Activated T-helper 9 cell treated with anti-CD3 and anti-CD28 coated beads, Interleukin-2, amount 50 U/mL, for 16 hours (primary cell): ENCODE results near the gene ADPRHL1.
"Not testable (repeated sequence)": the region's sequence is repeated elsewhere in the genome, so short reads cannot be mapped to it uniquely, and the experiment has no call there.

Experiments
- DNase-seq: peaks from one replicate; pipeline ENCODE4 v3.0.0-alpha.2; 2020; ENCODE audit warnings: low read depth

ADPRHL1 gene

DNA sequence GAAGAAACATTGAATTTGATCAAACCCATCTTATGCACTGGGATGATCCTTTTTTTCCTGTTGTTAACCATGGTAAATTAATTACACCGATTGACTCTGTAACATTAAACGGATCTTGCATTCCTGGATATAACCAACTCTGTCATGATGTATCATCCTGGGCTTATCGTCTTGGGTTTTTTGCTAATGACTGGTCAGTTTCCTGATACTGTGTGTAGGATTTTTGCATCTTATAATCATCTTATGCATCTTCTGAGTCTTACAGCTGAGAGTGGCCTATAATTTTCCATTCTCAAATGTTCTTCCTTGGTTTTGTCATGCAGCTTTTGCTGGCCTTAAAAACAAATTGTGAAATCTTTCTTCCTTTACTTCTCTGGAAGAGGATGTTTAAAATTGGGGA, 24.4 kb upstream of the ADPRHL1 start:
- no peak for DNase-seq

DNA sequence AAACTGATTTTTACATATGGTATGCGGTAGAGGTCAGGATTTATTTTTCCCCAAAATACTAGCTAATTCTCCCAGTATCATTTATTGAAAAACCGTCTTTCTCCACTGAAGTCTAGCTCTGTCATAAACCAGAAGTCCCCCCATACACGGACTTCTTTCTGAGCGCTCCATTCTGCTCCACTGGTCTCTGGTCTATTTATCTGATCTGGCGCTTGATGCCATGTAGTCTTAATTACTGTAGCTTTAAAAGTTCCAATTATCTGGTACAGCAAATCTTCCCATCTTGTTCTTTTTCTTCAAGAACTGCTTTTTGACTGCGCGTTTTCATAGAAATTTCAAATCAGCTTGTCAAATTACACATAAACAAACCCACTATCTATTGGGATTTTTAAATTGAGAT, 23.5 kb upstream of the ADPRHL1 start:
- no peak for DNase-seq

DNA sequence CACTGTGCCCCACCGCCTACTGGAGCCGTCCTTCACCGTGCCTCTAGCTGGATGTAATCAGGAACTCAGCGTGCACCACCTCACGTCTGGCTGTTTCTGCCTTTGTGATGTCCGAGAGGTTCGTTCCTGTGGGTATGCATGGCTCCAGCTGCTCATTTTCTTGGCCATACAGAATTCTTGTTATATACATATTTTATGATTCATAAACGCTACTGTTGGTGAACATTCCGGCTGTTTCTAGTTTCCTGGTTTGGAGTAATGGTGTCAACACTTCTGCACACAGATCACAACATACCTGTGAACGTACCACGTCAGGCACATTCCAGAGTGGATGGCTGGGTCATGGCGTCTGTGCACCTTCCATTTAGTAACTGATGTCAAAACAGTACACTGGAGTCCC, 22.6 kb upstream of the ADPRHL1 start:
- no peak for DNase-seq

DNA sequence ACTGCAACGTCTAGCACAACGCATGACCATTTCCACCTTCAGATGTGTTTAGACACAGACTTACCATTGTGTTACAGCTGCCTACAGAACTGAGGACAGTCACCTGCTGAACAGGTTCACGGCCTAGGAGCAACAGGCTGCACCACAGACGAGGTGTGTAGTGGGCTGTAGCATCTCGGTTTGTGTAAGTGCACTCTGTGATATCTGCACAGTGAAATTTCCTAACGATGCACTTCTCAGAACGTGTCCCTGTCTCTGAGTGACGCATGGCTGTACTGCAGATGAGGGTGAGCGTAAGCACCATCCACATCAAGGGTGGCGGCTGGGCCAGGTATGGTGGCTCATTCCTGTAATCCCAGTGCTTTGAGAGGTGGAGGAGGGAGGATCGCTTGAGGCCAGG, 22.0 kb upstream of the ADPRHL1 start:
- DNase-seq, result no peak

DNA sequence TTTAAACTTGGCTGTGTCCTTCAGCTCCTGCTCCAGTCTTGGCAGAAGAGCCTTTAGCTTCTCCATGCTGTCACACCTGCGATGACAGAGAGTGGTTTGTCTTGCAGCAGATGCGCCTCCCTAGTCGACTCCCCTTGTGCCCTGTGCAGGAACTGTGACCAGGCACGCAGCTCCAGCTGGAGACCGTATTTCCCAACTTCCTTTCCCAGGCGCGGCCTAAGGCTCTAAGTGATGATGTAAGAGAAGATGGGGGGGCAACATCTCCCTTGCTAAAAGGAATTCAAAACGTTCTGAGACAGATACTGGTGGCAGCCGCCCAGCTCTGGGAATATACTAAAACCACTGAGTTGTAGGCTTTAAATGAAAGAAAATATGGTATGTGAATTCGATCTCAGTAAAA, 20.9 kb upstream of the ADPRHL1 start:
- DNase-seq, result no peak

DNA sequence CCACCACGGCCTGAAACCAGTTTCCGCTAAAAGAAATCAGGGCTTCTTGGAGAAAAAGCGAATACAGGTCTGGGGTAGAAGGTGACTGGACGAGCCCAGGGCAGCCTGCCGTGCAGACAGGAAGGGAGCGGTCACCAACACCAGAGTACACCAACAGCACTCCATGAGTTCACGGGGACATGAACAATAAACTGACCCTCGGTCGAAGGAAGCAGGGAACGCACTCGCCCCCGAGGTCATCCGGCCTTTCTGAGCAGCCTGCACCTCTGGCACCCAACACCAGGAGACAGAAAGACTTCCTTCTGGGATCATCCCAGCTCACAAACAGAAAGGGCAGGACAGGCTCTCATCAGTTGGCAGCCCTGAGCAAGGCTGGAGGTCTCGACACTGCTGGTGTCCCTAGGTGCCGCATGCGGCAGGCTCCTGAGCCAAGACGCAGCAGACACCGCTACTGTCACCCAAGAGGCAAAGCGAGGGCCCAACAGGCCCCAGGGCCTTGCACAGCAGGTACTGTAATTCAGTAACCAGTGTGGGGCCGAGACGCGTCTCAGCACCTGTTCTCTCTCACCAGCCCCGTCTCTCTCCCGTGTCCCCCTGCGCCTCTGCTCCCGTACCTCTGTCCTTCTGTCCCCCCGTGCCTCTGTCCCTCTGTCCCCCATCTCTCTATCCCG, 19.2 kb upstream of the ADPRHL1 start:
- no peak for DNase-seq

DNA sequence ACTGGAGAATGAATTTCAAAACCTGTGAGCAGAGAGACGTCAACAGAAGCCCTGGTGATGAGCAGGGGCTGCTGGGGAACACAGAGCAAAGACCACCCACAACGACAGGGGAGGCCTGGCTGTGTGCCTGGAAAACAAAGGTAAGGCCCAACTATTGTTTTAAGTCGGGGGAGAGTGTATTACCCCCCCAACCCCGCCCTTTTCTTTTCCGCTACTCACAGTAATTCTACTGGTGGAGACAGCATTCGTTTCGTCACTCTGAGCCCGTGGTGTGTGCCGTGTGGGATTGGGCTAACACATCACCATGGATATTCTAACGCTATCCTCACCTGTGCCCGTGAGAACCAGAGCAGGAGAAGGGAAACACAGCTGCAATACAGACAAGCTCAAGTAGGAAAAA, 18.6 kb upstream of the ADPRHL1 start:
- no peak for DNase-seq

DNA sequence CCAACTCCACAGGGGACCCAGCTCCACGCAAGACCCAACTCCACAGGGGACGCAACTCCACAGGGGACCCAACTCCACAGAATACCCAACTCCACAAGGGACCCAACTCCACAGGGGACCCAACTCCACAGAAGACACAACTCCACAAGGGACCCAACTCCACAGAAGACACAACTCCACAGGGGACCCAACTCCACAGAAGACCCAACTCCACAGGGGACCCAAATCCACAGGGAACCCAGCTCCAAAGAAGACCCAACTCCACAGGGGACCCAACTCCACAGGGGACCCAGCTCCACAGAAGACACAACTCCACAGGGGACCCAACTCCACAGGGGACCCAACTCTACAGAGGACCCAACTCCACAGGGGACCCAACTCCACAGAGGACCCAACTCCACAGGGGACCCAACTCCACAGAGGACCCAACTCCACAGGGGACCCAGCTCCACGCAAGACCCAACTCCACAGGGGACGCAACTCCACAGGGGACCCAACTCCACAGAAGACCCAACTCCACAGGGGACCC, 17.4 kb upstream of the ADPRHL1 start:
- not testable (repeated sequence) for DNase-seq

DNA sequence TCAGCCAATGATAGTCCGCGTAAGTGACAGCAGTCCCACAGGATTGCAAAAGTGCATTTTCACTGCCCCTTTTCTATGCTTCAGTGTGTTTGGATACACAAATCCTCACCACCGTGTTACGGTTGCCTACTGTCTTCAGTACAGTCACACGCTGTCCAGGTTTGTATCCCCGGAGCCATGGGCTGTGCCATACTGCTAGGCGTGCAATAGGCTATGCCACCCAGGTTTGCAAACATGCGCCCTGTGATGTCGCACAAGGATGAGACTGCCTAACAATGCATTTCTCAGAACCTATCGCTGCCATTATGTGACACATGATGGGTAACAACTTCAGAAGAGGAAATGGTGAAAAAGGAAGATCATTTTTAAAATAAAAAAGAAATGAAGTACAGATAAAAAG, 16.8 kb upstream of the ADPRHL1 start:
- DNase-seq, result no peak

DNA sequence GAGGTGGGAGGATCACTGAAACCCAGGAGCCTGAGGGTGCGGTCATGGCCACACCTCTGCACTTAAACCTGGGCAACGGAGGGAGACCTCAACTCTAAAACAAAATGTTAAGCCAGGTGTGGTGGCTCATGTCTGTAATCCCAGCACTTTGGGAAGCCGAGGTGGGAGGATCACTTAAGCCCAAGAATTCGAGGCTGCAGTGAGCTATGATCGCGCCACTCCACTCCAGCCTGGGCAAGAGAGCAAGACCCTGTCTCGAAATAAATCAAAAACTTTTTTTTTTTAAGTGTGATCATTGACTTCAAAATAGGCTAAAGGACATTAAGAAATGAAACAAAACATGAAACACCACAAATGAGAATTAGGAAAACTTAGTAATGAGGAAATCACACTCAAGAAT, 16.3 kb upstream of the ADPRHL1 start:
- DNase-seq, result no peak

DNA sequence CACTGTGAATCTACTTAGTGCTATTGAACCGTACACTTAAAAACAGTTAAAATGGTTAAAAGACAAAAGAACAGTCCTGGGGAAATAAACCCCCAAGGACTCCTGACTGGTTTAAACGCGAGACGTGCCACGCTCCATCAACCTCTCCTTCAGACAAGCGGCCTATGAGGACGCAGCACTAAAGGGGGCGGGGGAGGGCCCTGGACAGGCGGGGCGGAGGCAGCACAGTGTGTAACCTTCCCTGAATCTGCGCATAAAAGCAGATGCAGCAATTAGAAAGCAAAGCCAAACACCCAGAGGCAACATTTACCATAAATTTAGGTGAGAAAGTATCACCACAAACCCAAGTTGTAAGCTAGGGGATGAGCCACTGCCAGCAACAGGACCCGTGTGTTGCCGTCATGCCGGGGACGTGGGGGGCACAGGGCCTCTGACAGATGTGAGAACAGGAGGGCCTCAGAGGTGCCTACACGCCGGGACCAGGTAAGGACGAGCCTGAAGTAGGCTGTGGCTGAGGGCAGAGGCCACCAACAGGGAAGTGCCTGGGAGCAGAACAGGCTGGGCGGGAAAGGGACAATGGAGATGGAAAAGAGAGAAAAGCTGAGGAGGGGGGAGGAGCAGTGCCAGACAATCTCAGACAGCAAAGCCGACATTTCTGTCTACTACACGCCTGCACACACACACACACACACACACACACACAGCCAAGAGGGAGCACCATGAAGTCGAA, 15.3 kb upstream of the ADPRHL1 start:
- no peak for DNase-seq

DNA sequence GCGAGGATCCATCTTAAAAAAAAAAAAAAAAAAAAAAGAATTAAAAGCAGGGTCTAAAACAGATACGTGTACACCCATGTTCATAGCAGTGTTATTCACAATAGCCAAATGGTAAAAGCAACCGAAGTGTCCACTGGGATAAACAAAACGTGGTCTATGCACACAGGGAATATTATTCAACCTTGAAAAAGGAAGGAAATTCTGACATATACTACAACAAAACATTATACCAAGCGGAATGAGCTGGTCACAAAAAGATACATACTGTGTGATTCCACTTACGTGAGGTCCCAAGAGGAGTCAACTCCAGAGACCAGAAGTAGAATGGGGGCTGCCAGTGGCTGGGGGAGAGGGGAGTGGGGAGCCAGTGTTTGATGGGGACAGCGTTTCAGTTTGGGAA, 14.7 kb upstream of the ADPRHL1 start:
- no peak for DNase-seq

DNA sequence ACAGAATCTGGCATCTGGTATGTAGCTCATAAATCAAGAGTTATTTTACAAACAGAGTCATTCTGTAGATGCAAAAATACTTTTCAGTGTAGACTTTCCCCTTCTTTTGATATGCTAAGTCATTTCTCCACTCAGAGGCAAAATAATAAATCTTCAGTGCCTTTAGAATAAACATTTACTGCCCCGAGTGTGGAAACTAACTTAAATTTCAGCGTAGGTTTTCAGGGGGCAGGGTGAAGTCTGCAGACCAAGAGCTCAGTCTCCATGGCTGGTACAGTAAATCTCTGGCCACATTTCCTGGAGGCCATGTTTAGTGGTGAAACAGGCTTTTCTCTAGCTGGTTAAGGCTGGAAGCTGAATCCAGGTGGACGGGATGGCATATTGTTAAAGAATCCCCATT, 13.1 kb upstream of the ADPRHL1 start:
- no peak for DNase-seq

DNA sequence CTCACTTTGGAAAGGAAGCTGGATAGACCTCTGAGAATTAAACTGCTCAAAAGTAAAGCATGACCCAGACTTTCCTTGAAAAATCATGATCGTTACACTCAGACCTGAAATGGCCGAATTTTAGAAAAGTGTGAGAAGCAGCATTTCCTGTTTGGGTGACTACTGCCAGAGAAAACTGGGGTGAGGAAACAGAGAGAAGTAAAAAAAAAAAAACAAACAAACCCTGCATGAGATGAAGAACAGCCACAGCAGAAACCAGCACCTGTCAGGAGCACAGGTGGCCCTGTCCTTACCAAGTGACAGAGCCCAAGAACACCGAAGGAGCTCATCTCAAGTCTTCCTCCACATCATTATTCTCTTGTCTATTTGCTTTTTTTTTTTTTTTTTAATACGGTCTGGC, 12.0 kb upstream of the ADPRHL1 start:
- no peak for DNase-seq

DNA sequence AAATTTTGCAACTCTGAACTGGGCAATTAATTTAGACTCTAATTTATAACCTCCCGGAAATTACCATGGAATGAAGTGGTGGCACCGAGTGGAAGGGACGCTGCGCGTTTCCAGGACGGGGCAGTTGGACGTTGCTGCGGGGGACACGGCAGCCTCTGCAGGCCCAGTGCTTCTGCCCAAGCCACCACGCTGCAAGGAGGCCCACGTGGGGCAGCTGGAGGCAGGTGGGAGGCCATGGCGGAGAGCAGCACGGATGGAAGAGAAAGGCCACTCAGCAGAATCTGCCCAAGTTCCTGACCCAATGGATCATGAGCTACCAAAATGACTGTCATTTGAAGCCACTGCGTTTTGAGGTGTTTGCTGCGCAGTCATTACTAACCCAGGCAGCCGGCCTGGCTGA, 11.2 kb upstream of the ADPRHL1 start:
- no peak for DNase-seq

DNA sequence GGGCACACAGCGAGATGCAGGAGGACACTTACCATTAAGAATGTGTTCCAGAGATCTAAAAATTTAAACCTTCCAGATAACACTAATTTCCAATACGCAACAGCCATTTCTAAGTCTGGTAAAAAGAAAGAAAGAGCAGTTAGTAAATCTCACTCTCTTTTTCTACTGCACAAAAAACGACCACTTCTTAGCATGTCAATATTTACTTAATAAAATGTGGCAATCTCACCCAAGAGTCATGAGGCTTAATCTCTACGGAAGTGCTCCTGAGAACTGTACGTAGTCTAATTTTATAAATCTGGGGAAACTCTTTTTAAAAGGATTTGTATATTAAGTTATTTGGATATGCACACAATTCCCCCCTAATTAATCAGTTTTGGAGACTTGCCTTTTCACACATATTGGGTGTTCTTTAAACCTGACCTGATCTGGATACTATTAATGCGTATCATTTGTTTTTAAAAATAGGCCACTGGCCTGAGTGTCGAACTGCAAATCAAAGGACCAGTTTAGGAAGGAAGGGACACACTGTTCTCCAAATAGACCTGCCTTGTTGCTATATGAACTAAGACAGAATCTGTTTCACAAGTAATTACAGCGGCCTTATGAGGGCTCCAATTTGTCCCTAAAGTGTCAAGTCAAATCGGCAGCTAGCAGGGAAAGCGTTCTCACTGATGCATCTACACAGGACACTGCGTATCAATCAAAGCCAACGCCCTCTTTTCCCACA, 7.9 kb upstream of the ADPRHL1 start:
- DNase-seq, result no peak

DNA sequence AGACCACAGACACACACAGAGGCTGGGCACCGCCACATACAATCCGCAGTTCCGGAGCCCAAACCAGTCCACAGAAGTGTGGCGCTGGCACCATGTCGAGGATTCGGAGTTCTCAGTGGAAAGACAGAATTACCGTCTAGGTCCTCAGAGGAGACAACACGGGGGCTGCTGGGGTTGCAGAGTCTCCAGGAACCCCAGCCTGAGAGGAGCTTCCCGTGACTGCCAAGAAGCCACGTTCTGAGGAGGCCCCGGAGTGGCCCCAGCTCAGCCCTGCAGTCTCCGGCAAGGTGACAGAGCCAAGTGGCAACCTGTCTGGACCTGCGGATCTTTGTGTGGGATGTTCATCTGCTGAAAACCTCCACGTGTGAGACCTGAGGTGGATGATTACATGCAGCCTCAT, 7.3 kb upstream of the ADPRHL1 start:
- DNase-seq, result no peak

DNA sequence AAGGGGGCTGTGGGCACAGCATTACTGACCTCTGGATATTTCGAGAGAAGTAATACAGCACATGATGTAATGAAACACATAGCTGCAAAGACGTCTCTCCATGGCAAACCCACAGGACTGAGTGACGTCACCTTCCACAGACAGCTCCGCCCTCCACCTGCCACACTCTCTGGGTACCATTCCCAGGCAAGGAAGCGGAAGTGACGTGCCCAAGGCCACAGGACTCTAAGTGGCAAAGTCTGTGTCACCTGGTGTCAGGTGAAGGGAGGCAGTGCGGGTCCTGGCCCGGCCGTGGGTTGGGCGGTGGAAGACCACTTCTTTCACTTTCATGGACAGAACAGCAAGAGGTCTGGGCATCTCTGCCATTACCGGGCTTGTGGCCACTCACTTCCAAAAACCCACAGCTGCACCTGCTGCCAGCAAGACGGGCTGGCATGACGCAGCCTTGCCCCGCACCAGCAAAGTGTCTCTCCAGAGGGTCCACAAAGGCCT, 6.8 kb upstream of the ADPRHL1 start:
- DNase-seq, result no peak

DNA sequence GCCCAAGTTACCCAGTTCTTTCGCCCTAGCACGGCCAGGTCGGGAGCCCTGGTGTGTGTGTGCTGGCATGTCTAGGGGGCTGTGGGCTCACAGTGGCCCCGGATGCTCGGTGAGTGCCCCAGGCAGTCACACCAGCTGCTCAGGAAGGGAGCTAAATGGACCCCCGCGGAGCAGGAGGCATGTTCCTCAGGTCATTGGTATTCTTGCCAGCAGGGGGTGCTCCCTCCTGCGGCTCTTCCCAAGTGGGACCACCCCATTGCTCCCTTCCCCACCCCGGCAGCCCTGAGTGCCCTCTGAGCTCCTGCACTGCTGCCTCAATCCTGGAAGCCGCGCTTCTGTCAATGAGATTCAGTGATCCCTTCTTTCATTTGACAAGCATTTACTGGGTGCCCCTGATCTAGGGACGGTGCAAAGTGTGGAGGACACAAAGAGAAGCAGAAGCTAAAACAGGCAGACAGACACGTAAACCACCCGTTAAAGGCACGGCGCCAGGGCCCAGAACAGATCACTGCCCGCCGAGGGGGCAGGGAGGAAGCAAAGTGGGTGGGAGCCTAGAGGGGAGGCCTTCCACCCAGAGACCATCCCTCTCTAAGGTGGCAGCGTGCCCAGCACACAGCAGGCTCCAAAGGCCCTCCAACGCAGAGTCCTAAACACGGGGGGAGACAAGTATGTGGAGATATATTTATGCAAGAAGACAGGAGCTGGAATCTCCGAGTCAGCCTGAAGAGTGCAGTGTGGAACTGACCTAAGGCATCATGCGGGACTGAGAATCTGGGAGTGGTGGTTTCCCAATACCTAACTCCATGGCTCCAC, 5.2 kb upstream of the ADPRHL1 start:
- no peak for DNase-seq

DNA sequence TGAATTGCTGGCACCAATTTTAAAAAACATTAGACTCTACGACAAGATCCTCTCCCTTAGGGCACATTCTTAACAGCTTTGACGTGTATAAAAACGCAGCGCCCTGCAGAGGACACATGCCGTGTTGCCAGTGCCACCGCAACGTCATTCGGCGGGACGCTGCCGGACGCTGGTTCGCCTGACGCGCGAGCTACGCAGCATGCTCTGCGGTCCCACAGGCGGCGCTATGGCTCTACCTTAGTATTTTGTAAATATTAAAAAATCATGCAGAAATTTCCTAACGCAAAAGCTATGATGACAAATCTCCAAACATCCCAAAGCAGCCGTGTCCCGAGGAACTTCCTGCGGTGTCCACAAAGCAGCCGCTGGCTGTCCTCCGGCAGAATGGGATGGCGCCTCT, 4.2 kb upstream of the ADPRHL1 start:
- no peak for DNase-seq

DNA sequence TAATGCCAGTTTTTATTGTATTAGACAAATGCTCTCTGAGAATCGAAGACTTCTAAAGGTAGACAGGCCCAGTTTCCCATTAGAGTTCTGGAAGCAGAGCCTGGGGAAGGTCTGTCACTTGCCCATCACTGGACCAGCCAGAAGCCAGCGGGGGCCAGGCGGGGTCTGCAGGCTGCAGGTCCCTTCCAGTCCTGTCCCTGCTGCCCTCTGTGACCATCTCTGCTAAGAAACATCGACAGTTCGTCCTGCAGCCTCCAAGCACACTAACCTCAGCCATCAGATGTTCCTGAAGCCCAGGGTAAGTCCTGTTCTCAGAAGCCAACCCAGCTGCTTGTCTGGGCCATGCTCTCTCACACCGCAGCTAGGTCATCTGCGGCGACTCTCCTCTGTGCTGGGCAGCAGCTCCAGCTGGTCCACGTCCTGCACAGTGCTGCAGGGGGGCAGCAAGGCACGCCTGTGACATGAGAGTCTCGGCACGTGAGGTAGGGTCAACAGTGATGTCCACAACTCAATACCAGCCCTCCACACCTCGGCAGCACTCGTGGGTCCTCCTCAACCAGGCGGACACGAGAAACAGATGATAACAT, 2.9 kb upstream of the ADPRHL1 start:
- DNase-seq, result no peak

DNA sequence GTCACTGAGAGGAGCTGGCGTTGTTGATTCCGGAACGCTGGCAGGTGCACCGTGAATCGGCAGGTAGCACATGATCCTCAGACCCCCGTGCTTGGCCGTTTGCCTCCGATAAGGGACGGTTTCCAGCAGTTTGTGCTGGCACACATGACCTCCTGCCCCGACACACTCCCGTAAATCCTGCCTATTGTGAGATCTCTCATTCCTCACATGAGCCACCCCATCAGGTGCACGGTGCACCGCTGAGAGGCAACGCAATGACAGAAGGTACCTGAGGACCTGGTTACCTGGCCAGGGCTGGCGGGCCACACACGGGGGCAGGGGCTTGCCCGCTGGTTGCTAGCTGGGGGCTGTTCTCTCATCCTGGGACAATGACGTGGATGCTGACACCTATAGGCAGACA, 2.1 kb upstream of the ADPRHL1 start:
- no peak for DNase-seq
